CD1c-positive myeloid dendritic cell (primary cell): ENCODE data around the gene CHCHD2.
"Not testable (repeated sequence)": the region's sequence is repeated elsewhere in the genome, so short reads cannot be mapped to it uniquely, and the experiment has no call there.

ENCODE experiments used
- DNase-seq: peaks from one replicate; pipeline ENCODE4 v3.0.0-alpha.2; 2016; ENCODE audit errors: extremely low spot score

The CHCHD2 gene

DNA sequence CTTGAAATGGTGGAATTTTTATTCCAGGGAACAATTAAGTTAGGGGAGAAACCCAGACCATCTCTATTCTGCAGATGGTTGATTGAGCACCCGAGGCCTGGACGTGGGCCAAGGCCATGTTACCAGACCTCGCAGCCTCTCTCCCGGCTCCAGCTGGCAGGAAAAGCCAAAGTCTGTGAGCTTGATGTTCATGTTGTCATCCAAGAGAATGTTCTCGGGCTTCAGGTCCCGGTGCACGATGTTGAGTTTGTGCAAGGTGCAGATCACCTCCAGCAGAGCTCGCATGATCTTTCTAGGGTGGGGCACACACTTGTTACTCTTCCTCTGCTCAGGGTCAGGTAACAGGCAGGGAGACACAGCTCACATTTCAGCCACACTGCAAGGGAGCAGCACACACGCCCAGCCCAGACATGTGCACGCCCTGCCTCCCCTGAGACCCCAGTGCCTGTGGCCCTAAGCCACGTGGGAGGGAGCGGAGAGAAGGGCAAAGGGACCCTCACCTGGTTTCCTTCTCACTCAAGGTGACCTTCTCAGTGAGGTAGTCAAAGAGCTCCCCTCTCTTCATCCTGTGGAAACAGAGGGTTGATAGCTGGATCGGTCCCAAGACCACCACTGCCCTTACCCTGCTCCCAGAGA lies 23.0 kb downstream of the CHCHD2 start:
- DNase-seq, result no peak

DNA sequence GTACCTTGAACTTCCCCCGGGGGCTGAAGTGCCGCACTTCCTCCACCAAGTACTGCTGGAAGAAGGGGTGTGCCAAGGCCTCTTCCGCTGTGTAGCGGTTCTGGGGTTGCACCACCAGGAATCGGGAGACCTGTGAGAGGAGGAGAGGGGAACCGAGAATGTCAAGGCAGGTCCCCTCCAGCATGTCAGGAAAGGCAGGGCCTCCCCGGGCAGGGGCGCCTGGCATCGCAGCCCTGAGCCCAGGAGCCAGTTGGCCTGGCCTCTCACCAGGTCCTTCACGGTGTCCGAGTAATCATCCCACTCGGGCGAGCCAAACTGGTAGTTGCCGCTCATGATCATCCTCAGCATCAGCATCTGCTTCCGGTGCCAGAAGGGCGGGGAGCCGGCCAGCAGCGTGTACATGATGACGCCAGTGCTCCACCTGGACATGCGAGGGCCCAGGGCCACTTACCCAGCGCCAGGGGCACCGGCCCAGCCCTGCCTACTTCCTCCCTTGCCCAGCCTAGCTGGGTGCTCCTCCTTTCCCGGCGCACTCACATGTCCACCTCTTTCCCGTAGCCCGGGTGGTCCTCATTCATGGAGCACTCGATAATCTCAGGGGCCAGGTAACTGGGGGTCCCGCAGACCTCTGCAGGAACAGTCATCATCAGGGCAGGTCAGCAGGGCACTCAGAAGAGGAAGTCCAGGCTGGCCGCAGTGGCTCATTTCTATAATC lies 24.5 kb downstream of the CHCHD2 start:
- no peak for DNase-seq

DNA sequence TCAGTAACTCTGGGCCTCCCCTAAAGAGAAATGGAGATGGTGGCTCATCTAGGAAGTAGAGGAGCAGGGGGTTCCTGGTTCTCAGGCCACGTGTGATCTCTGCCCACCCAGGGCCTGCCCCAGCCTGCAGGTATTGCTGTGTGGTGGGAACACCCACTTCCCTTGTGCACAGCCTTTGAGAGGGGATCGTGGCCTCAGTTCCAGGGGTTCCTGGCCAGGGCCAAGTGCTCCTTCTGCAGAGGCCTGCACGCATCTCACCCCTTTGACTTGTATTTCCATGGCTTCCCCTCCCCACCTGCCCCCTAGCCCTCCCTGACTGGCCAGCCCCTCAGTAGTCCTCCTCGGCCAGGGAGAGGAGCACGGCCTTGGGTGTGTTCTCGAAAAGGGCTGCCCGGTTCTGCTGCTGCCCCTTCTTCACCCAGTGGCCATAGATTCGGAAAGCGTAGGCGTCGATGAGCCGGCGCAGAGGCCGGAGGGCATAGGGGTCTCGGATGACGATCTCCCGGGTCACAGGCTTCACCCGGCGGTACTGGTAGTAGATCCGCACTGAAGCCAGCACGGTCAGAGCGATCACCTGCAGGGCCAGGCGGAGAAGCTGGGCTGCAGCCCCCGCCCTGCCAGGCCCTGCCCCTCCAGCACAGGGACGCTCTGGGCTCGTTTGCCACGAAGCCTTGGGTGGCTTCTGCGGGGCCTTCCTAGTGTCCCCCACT lies 25.4 kb downstream of the CHCHD2 start:
- not testable (repeated sequence) for DNase-seq

DNA sequence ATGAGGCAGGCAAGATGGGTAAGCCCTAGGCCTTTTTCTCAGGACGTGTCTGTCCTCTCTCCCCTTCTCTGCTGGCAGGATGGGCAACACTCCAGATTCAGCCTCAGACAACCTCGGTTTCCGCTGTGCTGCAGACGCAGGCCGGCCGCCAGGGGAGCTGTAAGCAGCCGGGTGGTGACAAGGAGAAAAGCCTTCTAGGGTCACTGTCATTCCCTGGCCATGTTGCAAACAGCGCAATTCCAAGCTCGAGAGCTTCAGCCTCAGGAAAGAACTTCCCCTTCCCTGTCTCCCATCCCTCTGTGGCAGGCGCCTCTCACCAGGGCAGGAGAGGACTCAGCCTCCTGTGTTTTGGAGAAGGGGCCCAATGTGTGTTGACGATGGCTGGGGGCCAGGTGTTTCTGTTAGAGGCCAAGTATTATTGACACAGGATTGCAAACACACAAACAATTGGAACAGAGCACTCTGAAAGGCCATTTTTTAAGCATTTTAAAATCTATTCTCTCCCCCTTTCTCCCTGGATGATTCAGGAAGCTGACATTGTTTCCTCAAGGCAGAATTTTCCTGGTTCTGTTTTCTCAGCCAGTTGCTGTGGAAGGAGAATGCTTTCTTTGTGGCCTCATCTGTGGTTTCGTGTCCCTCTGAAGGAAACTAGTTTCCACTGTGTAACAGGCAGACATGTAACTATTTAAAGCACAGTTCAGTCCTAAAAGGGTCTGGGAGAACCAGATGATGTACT lies 26.7 kb downstream of the CHCHD2 start:
- DNase-seq, result no peak

GRCh38 chr7:56078196-56078595 lies 28.1 kb downstream of the CHCHD2 start:
- DNase-seq, result no peak

DNA sequence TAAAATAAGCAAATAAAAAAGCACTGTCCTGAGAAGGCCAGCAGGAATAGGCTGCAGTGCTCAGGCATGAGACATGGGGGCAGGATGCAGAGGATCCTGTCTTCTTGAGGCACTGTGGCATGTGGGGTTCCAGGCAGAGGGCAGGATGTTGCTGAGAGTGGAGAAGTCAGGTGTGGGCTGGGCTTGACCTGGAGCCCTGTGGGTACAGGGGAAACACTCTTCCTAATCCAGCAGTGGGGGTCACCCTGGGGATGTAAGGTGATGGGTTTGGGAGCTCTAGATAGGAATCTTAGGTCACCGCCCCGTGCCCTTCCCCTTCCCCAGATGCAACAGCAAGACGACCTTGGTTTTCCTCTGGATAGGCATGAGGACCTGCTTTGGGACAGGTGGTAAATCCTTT lies 28.6 kb downstream of the CHCHD2 start:
- DNase-seq, result no peak

DNA sequence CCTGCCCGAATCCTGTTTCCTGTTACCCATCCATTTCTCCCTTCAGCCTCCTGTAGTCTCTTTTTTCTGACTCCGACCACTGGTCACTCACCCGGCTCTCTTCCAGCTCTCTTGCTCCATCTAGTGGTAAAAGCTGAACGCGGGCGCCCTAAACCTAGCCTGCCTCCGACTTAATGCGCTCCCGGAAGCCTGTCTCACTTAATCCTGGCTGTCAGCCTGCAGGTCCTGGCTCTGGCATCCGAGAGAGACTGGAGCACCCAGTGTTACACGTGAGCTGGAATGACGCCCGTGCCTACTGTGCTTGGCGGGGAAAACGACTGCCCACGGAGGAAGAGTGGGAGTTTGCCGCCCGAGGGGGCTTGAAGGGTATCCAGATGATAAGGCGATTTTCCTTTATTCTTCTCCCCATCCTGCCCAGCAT lies 31.9 kb downstream of the CHCHD2 start:
- peak; percentile 85 for DNase-seq

DNA sequence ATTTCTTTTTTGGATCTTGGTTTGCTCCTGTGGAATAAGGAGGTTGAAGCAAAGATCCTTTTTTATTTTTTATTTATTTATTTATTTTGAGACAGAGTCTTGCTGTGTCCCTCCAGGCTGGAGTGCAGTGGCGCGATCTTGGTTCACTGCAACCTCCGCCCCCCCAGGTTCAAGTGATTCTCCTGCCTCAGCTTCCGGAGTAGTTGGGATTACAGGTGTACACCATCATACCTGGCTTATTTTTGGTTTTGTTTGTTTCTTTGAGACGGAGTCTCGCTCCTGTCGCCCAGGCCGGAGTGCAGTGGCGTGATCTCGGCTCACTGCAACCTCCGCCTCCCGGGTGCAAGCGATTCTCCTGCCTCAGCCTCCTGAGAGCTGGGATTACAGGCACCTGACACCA lies 39.9 kb downstream of the CHCHD2 start:
- DNase-seq, result not testable (repeated sequence)

GRCh38 chr7:56063882-56064625 lies 42.2 kb downstream of the CHCHD2 start, which contains the start of gene SUMF2:
TSS of gene SUMF2 (plus strand) at chr7:56064286. CDS start at chr7:56064312, 26 bp downstream.
- DNase-seq, result peak; percentile 96

- no peak for DNase-seq
Observed at GRCh38 chr7:56063500-56063881, 42.8 kb downstream of the CHCHD2 start.

DNA sequence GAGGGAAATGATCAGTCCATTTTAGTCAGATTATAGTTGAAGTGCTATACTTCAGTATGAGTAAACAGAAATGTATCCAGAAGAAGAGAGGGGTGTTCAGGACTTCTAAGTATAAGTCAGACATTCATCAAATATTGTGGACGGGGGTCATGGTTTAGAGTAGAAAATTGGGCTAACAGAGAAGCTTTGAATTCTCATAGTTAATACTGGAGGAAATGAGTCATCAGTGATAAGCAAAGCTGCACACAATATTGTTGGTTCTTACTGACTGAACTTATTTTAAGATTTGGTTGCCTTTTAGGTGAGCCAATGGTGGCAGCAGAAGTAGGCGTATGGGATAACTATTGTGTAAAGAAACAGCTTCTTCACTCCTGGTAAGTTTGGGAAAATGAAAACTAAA lies 43.9 kb downstream of the CHCHD2 start:
- peak; percentile 16 for DNase-seq

- no peak for DNase-seq
Observed at GRCh38 chr7:56053993-56054392, 52.3 kb downstream of the CHCHD2 start.

GRCh38 chr7:56053379-56053778 lies 52.9 kb downstream of the CHCHD2 start:
- DNase-seq, result no peak
